Ovary (tissue), 9 donors: ENCODE data around the gene CYP26C1. TPM values are rescaled to one million over a fixed set of nuclear protein-coding genes. Genes with fewer than 3 reads are reported as not detected.

ENCODE experiments used
- DNase-seq, 5 donors: peaks; one replicate each; pipeline ENCODE4 v3.0.0-alpha.2; 2019 to 2020
- H3K27ac ChIP-seq, 2 donors: fragments of 200-600 bp; one replicate each; pipeline versions ENCODE4 v1.5.1 to v1.8.0; 2019 to 2022
- H3K27me3 ChIP-seq: fragments of 200-600 bp; one replicate; pipeline ENCODE4 v1.8.0; 2022
- H3K36me3 ChIP-seq: fragments of 200-600 bp; sonication (generic); one replicate; pipeline ENCODE4 v1.5.1; 2019
- H3K4me1 ChIP-seq: one replicate; pipeline ENCODE4 v1.8.1; 2013; ENCODE audit warnings: mild to moderate bottlenecking, moderate library complexity; ENCODE audit not compliant: insufficient read depth
- H3K4me3 ChIP-seq: fragments of 200-600 bp; sonication (generic); one replicate; pipeline ENCODE4 v1.5.1; 2017
- H3K9me3 ChIP-seq, 2 donors: fragments of 200-600 bp in 1 of 2; sonication (generic) in 1 of 2; one replicate each; pipeline versions ENCODE4 v1.5.1 to v1.8.1; 2013 to 2019; ENCODE audit warnings: mild to moderate bottlenecking in 1 of 2, moderate library complexity in 1 of 2
- CTCF ChIP-seq, 3 donors: fragments of 450-650 bp in 2 of 3; fragments of 200-600 bp in 1 of 3; IDR thresholded peaks; one replicate each; pipeline versions ENCODE4 v1.5.1 to v1.8.0; 2016 to 2022; ENCODE audit warnings: antibody characterized with exemption in 3 of 3, mild to moderate bottlenecking in 1 of 3
- EP300 ChIP-seq: sonication (generic); formaldehyde crosslinking; IDR thresholded peaks from one replicate; pipeline ENCODE4 v1.6.1; 2017; ENCODE audit warnings: antibody characterized with exemption
- POLR2A ChIP-seq: fragments of 450-650 bp; IDR thresholded peaks from one replicate; pipeline ENCODE4 v1.6.1; 2017; ENCODE audit warnings: antibody characterized with exemption, mild to moderate bottlenecking, moderate library complexity
- WGBS, 3 donors: extraction: QIAGEN DNeasy Blood & Tissue Kit in 1 of 3; methylation state at CpG; one replicate each; pipeline versions ENCODE4 v1.1.5 to v1.1.7; 2013 to 2017; 5-methylcytosine and 5-hydroxymethylcytosine counted together
- intact Hi-C, 4 donors: fragments of 100-400 bp; cut with DNase I; formaldehyde crosslinking; loops; one replicate each; pipeline versions ENCODE4 v1.11.0 to v1.15.1; 2022 to 2023
- polyA plus RNA-seq, 2 donors: library from polyadenylated mRNA; stranded (reverse); fragments of 200-250 nt in 1 of 2; fragments of 350-450 nt in 1 of 2; fragmentation: Illumina TruSeq in 1 of 2; extraction: RNeasy Lipid Tissue Mini Kit (QIAGEN cat#74804) in 1 of 2; gene quantifications; one replicate each; pipeline ENCODE4 v1.2.3, GENCODE V29; 2013 to 2014
- total RNA-seq, 7 donors: library from RNA; depleted of rRNA in 2 of 7; stranded (reverse); fragments of >200 nt in 2 of 7; fragmentation: NEBNext Ultra II Directional in 3 of 7; extraction: Animal tissue kit (Norgen Biotek cat#: 25700) in 3 of 7; gene quantifications; one replicate each; pipeline versions ENCODE4 v1.1.0 to v1.2.4, GENCODE V29; 2016 to 2023
- donor health status: DM: no; HTN: no; CAD: no; lungs with moderate emphysema.
- donor health status: DM: no; HTN: no; CAD: no.
- donor health status: Bipolar disorder and iron deficiency.
- donor health status: DM: yes; HTN: yes; CAD: no.
- donor health status: DM: no; HTN: no; CAD: no.
- donor health status: DM: yes; HTN: yes; CAD: no.

CYP26C1 gene
- total and polyA plus RNA-seq, 9 donors: 0.05 to 0.20 (median 0.07) TPM; not detected in 4

GRCh38 chr10:93081318-93081717 lies 20.7 kb downstream of the CYP26C1 start:
- Histone ChIP-seq H3K27me3 (no peaks in the 10 kb centered on the region), H3K36me3 (no peaks in the 10 kb centered on the region), H3K4me3 (no peak overlapping the region), H3K27ac (no peak overlapping the region), H3K4me1 (no peaks in the 10 kb centered on the region), H3K9me3 (no peaks in the 10 kb centered on the region)
- no peak for TF ChIP-seq POLR2A
- TF ChIP-seq CTCF (IDR thresholded peaks at IDR 0.05): no peak
- TF ChIP-seq EP300: no peak
- intact Hi-C loops: loop anchor here in 3 of 4 donors (5.0 to 10.0 kb wide), 3 partner anchors 203 to 273 kb away; no protein-coding TSS in a partner anchor
- 72 to 83% (median 75%) methylated on average over 3 of the region's 3 CpGs for WGBS, 3 donors
- no peak for DNase-seq

- Histone ChIP-seq H3K27me3 (no peaks in the 10 kb centered on the region), H3K9me3 (no peaks in the 10 kb centered on the region), H3K36me3 (no peaks in the 10 kb centered on the region), H3K4me3 (no peak overlapping the region), H3K27ac (no peak overlapping the region), H3K4me1 (no peaks in the 10 kb centered on the region)
- 50 to 75% (median 62%) methylated on average over 10 of the region's 10 CpGs for WGBS, 3 donors
- DNase-seq: no peak
- intact Hi-C loops: loop anchor here in 3 of 4 donors (5.0 to 10.0 kb wide), 3 partner anchors 203 to 273 kb away; no protein-coding TSS in a partner anchor
- TF ChIP-seq CTCF (IDR thresholded peaks at IDR 0.05) (no peak), POLR2A (no peak), EP300 (no peak)
These were observed 21.2 kb downstream of the CYP26C1 start for GRCh38 chr10:93081834-93082233.

GRCh38 chr10:93083743-93084539 lies 23.3 kb downstream of the CYP26C1 start:
- TF ChIP-seq POLR2A: no peak
- TF ChIP-seq CTCF (IDR thresholded peaks at IDR 0.05): no peak
- TF ChIP-seq EP300: no peak
- no peak overlapping the region for H3K27ac ChIP-seq
- no peak for DNase-seq
- no peaks in the 10 kb centered on the region for H3K9me3 ChIP-seq
- no peaks in the 10 kb centered on the region for H3K27me3 ChIP-seq
- intact Hi-C loops: loop anchor here in 3 of 4 donors (5.0 to 10.0 kb wide), 3 partner anchors 201 to 271 kb away; no protein-coding TSS in a partner anchor
- H3K4me1 ChIP-seq: no peaks in the 10 kb centered on the region
- no peak overlapping the region for H3K4me3 ChIP-seq
- WGBS, 3 donors: 81 to 90% (median 83%) methylated on average over 7 of the region's 7 CpGs
- H3K36me3 ChIP-seq: no peaks in the 10 kb centered on the region

- Histone ChIP-seq H3K36me3 (no peaks in the 10 kb centered on the region), H3K9me3 (no peaks in the 10 kb centered on the region), H3K4me1 (no peaks in the 10 kb centered on the region), H3K27me3 (no peaks in the 10 kb centered on the region), H3K27ac (no peak overlapping the region), H3K4me3 (no peak overlapping the region)
- no peak for DNase-seq
- TF ChIP-seq POLR2A (no peak), EP300 (no peak), CTCF (IDR thresholded peaks at IDR 0.05) (no peak)
- intact Hi-C loops: loop anchor here in 2 of 4 donors (10.0 kb wide), 2 partner anchors 199 to 269 kb away; no protein-coding TSS in a partner anchor
- 69 to 73% (median 72%) methylated on average over 4 of the region's 4 CpGs for WGBS, 3 donors
These were observed 24.8 kb downstream of the CYP26C1 start for GRCh38 chr10:93085272-93085859.
